ENCODE results near the gene PCK2.

- TF ChIP-seq MAFK (IDR thresholded peaks at IDR 0.05; ENCODE audit: partially characterized antibody) (no peak), POLR2A (IDR thresholded peaks at IDR 0.05; ENCODE audit: low read length) (no peak), RCOR1 (IDR thresholded peaks at IDR 0.05; ENCODE audit: low read depth, low read length) (no peak), SREBF2 (IDR thresholded peaks at IDR 0.05) (no peak), RFX5 (IDR thresholded peaks at IDR 0.05) (no peak)
- TF ChIP-seq, protein P1, sequence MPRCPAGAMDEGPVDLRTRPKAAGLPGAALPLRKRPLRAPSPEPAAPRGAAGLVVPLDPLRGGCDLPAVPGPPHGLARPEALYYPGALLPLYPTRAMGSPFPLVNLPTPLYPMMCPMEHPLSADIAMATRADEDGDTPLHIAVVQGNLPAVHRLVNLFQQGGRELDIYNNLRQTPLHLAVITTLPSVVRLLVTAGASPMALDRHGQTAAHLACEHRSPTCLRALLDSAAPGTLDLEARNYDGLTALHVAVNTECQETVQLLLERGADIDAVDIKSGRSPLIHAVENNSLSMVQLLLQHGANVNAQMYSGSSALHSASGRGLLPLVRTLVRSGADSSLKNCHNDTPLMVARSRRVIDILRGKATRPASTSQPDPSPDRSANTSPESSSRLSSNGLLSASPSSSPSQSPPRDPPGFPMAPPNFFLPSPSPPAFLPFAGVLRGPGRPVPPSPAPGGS (IDR thresholded peaks at IDR 0.05), result no peak
- TF ChIP-seq, protein P2, sequence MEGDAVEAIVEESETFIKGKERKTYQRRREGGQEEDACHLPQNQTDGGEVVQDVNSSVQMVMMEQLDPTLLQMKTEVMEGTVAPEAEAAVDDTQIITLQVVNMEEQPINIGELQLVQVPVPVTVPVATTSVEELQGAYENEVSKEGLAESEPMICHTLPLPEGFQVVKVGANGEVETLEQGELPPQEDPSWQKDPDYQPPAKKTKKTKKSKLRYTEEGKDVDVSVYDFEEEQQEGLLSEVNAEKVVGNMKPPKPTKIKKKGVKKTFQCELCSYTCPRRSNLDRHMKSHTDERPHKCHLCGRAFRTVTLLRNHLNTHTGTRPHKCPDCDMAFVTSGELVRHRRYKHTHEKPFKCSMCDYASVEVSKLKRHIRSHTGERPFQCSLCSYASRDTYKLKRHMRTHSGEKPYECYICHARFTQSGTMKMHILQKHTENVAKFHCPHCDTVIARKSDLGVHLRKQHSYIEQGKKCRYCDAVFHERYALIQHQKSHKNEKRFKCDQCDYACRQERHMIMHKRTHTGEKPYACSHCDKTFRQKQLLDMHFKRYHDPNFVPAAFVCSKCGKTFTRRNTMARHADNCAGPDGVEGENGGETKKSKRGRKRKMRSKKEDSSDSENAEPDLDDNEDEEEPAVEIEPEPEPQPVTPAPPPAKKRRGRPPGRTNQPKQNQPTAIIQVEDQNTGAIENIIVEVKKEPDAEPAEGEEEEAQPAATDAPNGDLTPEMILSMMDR (IDR thresholded peaks at IDR 0.05), result no peak
Observed at GRCh38 chr14:24092110-24092504, 2.0 kb upstream of the PCK2 start.

Measured in A549 (cell line).